ENCODE results near the gene GRXCR2. TPM values are rescaled to one million over a fixed set of nuclear protein-coding genes. Genes with fewer than 3 reads are reported as not detected.

The GRXCR2 gene
- 0.01 TPM for polyA plus RNA-seq (2013, experiment 1 of 2)
- polyA plus RNA-seq (2013, experiment 2 of 2) = not detected

GRCh38 chr5:145872914-145873313 lies at the start of gene GRXCR2:
Gene GRXCR2, minus strand, starts transcription at chr5:145873014. Its CDS starts 46 bp downstream, at chr5:145872968.
- H3K9ac ChIP-seq (ENCODE audit: low read length) = no peak within 1 kb of the TSS
- no peaks in the 10 kb centered on the region for H3K27me3 ChIP-seq (ENCODE audit: insufficient read depth, low read length, poor library complexity)
- H3K4me3 ChIP-seq (ENCODE audit: low read length) = no peak within 1 kb of the TSS
- H3K79me2 ChIP-seq (ENCODE audit: control insufficient read depth, insufficient read depth, low read length) = no peaks in the 10 kb centered on the region
- no peak for DNase-seq
- H3K36me3 ChIP-seq (ENCODE audit: control insufficient read depth, insufficient read depth, low read length) = no peaks in the 10 kb centered on the region
- H3K56ac ChIP-seq (ENCODE audit: low read length) = no peak within 1 kb of the TSS
- no peak within 1 kb of the TSS for H4K8ac ChIP-seq (ENCODE audit: low read depth, low read length)
- no peak within 1 kb of the TSS for H2AK5ac ChIP-seq (ENCODE audit: low read length)
- H3K23ac ChIP-seq (ENCODE audit: low read length) = no peak within 1 kb of the TSS
- H3K79me1 ChIP-seq (ENCODE audit: low read length) = no peaks in the 10 kb centered on the region
- H2BK120ac ChIP-seq (ENCODE audit: low read depth, low read length) = no peak within 1 kb of the TSS
- H3K27ac ChIP-seq (ENCODE audit: low read depth, low read length) = no peak within 1 kb of the TSS
- no peak within 1 kb of the TSS for H2BK5ac ChIP-seq (ENCODE audit: low read length)
- H4K5ac ChIP-seq (ENCODE audit: low read length) = no peak within 1 kb of the TSS
- H2BK15ac ChIP-seq (replicated peaks; ENCODE audit: low read depth) = no peak within 1 kb of the TSS
- H3K4me2 ChIP-seq (ENCODE audit: low read length) = no peak within 1 kb of the TSS
- H3K18ac ChIP-seq (ENCODE audit: low read length) = no peak within 1 kb of the TSS
- no peaks in the 10 kb centered on the region for H3K4me1 ChIP-seq (ENCODE audit: control insufficient read depth, low read depth, low read length)
- no peak within 1 kb of the TSS for H3K4ac ChIP-seq (ENCODE audit: low read depth, low read length)
- WGBS (ENCODE audit: extremely low coverage, insufficient coverage, low lambda C conversion rate) = no CpG with 5 or more reads among the region's 3 CpGs

DNA sequence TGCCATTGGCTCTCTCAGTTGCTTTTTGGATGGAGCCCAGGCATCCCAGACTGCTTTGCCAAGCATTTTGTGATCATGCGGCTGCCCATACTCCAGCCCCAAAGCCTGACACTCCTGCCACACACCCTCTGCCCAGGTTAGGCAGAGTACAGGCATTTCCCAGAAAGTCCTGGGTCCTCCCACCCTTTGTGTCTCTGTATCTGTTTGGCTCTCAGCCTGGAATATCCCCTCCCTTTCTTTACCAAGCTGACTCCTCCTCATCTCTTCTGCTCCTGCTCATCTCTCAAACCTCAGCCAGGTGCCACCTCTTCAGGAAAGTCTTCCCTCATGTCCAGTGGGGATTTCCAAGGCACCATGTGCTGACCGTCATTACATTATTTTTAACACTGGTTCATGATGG lies 49.2 kb upstream of the GRXCR2 start:
- WGBS (ENCODE audit: extremely low coverage, insufficient coverage, low lambda C conversion rate) = no CpG with 5 or more reads among the region's 2 CpGs
- H3K9ac ChIP-seq (ENCODE audit: low read length) = no peak overlapping the region
- DNase-seq = no peak
- H4K5ac ChIP-seq (ENCODE audit: low read length) = no peak overlapping the region
- H4K8ac ChIP-seq (ENCODE audit: low read depth, low read length) = no peak overlapping the region
- peaks cover 3% of the 10 kb centered on the region for H3K4me1 ChIP-seq (ENCODE audit: control insufficient read depth, low read depth, low read length)
- no peak overlapping the region for H3K23ac ChIP-seq (ENCODE audit: low read length)
- H3K18ac ChIP-seq (ENCODE audit: low read length) = no peak overlapping the region
- H3K27me3 ChIP-seq (ENCODE audit: insufficient read depth, low read length, poor library complexity) = no peaks in the 10 kb centered on the region
- no peak overlapping the region for H2BK15ac ChIP-seq (replicated peaks; ENCODE audit: low read depth)
- H3K79me1 ChIP-seq (ENCODE audit: low read length) = no peaks in the 10 kb centered on the region
- H3K4me3 ChIP-seq (ENCODE audit: low read length) = no peak overlapping the region
- no peak overlapping the region for H3K27ac ChIP-seq (ENCODE audit: low read depth, low read length)
- no peaks in the 10 kb centered on the region for H3K79me2 ChIP-seq (ENCODE audit: control insufficient read depth, insufficient read depth, low read length)
- H3K56ac ChIP-seq (ENCODE audit: low read length) = no peak overlapping the region
- H2BK5ac ChIP-seq (ENCODE audit: low read length) = no peak overlapping the region
- no peak overlapping the region for H2BK120ac ChIP-seq (ENCODE audit: low read depth, low read length)
- H3K36me3 ChIP-seq (ENCODE audit: control insufficient read depth, insufficient read depth, low read length) = no peaks in the 10 kb centered on the region
- no peak overlapping the region for H2AK5ac ChIP-seq (ENCODE audit: low read length)
- H3K4me2 ChIP-seq (ENCODE audit: low read length) = no peak overlapping the region
- no peak overlapping the region for H3K4ac ChIP-seq (ENCODE audit: low read depth, low read length)

DNA sequence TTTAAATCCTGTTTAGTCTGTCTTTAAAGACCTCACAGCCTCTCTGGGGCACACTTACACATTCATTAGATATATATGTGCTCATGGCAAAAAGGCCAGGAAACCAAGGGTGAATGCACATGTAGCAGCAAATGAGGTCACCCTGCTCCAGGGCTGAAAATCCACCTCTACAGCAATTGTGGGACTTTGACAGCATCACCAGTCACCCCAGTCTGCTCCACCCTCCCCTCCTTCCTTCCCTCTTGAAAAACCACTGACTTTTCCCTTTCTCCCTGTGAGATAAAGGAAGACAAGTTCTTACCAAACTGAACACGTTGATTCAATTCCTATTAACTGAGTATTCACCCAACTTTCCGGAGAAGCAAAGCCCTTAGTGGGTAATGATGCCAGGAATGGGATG lies 48.4 kb upstream of the GRXCR2 start:
- no peak overlapping the region for H4K8ac ChIP-seq (ENCODE audit: low read depth, low read length)
- no peak overlapping the region for H2BK5ac ChIP-seq (ENCODE audit: low read length)
- no peaks in the 10 kb centered on the region for H3K79me2 ChIP-seq (ENCODE audit: control insufficient read depth, insufficient read depth, low read length)
- H3K4me3 ChIP-seq (ENCODE audit: low read length) = no peak overlapping the region
- no peak for DNase-seq
- H3K9ac ChIP-seq (ENCODE audit: low read length) = no peak overlapping the region
- no peaks in the 10 kb centered on the region for H3K36me3 ChIP-seq (ENCODE audit: control insufficient read depth, insufficient read depth, low read length)
- no CpG with 5 or more reads among the region's 2 CpGs for WGBS (ENCODE audit: extremely low coverage, insufficient coverage, low lambda C conversion rate)
- H3K4me2 ChIP-seq (ENCODE audit: low read length) = no peak overlapping the region
- no peak overlapping the region for H3K27ac ChIP-seq (ENCODE audit: low read depth, low read length)
- no peak overlapping the region for H2BK15ac ChIP-seq (replicated peaks; ENCODE audit: low read depth)
- peaks cover 3% of the 10 kb centered on the region for H3K4me1 ChIP-seq (ENCODE audit: control insufficient read depth, low read depth, low read length)
- H3K27me3 ChIP-seq (ENCODE audit: insufficient read depth, low read length, poor library complexity) = no peaks in the 10 kb centered on the region
- no peak overlapping the region for H3K56ac ChIP-seq (ENCODE audit: low read length)
- H2AK5ac ChIP-seq (ENCODE audit: low read length) = no peak overlapping the region
- no peak overlapping the region for H3K4ac ChIP-seq (ENCODE audit: low read depth, low read length)
- no peak overlapping the region for H4K5ac ChIP-seq (ENCODE audit: low read length)
- H3K23ac ChIP-seq (ENCODE audit: low read length) = no peak overlapping the region
- H3K79me1 ChIP-seq (ENCODE audit: low read length) = no peaks in the 10 kb centered on the region
- no peak overlapping the region for H3K18ac ChIP-seq (ENCODE audit: low read length)
- H2BK120ac ChIP-seq (ENCODE audit: low read depth, low read length) = no peak overlapping the region

GRCh38 chr5:145920542-145921210 lies 47.9 kb upstream of the GRXCR2 start:
- H3K27me3 ChIP-seq (ENCODE audit: insufficient read depth, low read length, poor library complexity) = no peaks in the 10 kb centered on the region
- no peak for DNase-seq
- H2BK120ac ChIP-seq (ENCODE audit: low read depth, low read length) = no peak overlapping the region
- H2BK15ac ChIP-seq (replicated peaks; ENCODE audit: low read depth) = no peak overlapping the region
- H4K5ac ChIP-seq (ENCODE audit: low read length) = no peak overlapping the region
- H3K18ac ChIP-seq (ENCODE audit: low read length) = no peak overlapping the region
- H3K79me2 ChIP-seq (ENCODE audit: control insufficient read depth, insufficient read depth, low read length) = no peaks in the 10 kb centered on the region
- H2AK5ac ChIP-seq (ENCODE audit: low read length) = no peak overlapping the region
- no peak overlapping the region for H3K4me3 ChIP-seq (ENCODE audit: low read length)
- no CpG with 5 or more reads among the region's 1 CpG for WGBS (ENCODE audit: extremely low coverage, insufficient coverage, low lambda C conversion rate)
- no peak overlapping the region for H3K9ac ChIP-seq (ENCODE audit: low read length)
- no peak overlapping the region for H3K27ac ChIP-seq (ENCODE audit: low read depth, low read length)
- H2BK5ac ChIP-seq (ENCODE audit: low read length) = no peak overlapping the region
- H3K36me3 ChIP-seq (ENCODE audit: control insufficient read depth, insufficient read depth, low read length) = no peaks in the 10 kb centered on the region
- H3K4ac ChIP-seq (ENCODE audit: low read depth, low read length) = no peak overlapping the region
- H3K56ac ChIP-seq (ENCODE audit: low read length) = no peak overlapping the region
- no peaks in the 10 kb centered on the region for H3K79me1 ChIP-seq (ENCODE audit: low read length)
- no peak overlapping the region for H3K4me2 ChIP-seq (ENCODE audit: low read length)
- peaks cover 3% of the 10 kb centered on the region for H3K4me1 ChIP-seq (ENCODE audit: control insufficient read depth, low read depth, low read length)
- H4K8ac ChIP-seq (ENCODE audit: low read depth, low read length) = no peak overlapping the region
- no peak overlapping the region for H3K23ac ChIP-seq (ENCODE audit: low read length)

- Histone ChIP-seq H3K4me3 (ENCODE audit: low read length) (no peak overlapping the region), H3K9ac (ENCODE audit: low read length) (no peak overlapping the region), H3K23ac (ENCODE audit: low read length) (no peak overlapping the region), H3K79me1 (ENCODE audit: low read length) (no peaks in the 10 kb centered on the region), H3K27ac (ENCODE audit: low read depth, low read length) (no peak overlapping the region), H4K8ac (ENCODE audit: low read depth, low read length) (no peak overlapping the region), H3K27me3 (ENCODE audit: insufficient read depth, low read length, poor library complexity) (no peaks in the 10 kb centered on the region), H3K4me1 (ENCODE audit: control insufficient read depth, low read depth, low read length) (no peaks in the 10 kb centered on the region), H4K5ac (ENCODE audit: low read length) (no peak overlapping the region), H3K79me2 (ENCODE audit: control insufficient read depth, insufficient read depth, low read length) (no peaks in the 10 kb centered on the region), H3K36me3 (ENCODE audit: control insufficient read depth, insufficient read depth, low read length) (no peaks in the 10 kb centered on the region), H3K4ac (ENCODE audit: low read depth, low read length) (no peak overlapping the region), H3K56ac (ENCODE audit: low read length) (no peak overlapping the region), H2BK5ac (ENCODE audit: low read length) (no peak overlapping the region), H3K18ac (ENCODE audit: low read length) (no peak overlapping the region), H2BK15ac (replicated peaks; ENCODE audit: low read depth) (no peak overlapping the region), H3K4me2 (ENCODE audit: low read length) (no peak overlapping the region), H2BK120ac (ENCODE audit: low read depth, low read length) (no peak overlapping the region), H2AK5ac (ENCODE audit: low read length) (no peak overlapping the region)
- no peak for DNase-seq
- no CpG with 5 or more reads among the region's 6 CpGs for WGBS (ENCODE audit: extremely low coverage, insufficient coverage, low lambda C conversion rate)
These were observed 46.6 kb upstream of the GRXCR2 start for GRCh38 chr5:145919413-145919812.

- Histone ChIP-seq H3K56ac (ENCODE audit: low read length) (no peak overlapping the region), H3K27me3 (ENCODE audit: insufficient read depth, low read length, poor library complexity) (no peaks in the 10 kb centered on the region), H3K79me2 (ENCODE audit: control insufficient read depth, insufficient read depth, low read length) (no peaks in the 10 kb centered on the region), H3K4me2 (ENCODE audit: low read length) (no peak overlapping the region), H4K8ac (ENCODE audit: low read depth, low read length) (no peak overlapping the region), H3K27ac (ENCODE audit: low read depth, low read length) (no peak overlapping the region), H3K79me1 (ENCODE audit: low read length) (no peaks in the 10 kb centered on the region), H3K36me3 (ENCODE audit: control insufficient read depth, insufficient read depth, low read length) (no peaks in the 10 kb centered on the region), H3K18ac (ENCODE audit: low read length) (no peak overlapping the region), H3K4ac (ENCODE audit: low read depth, low read length) (no peak overlapping the region), H3K4me3 (ENCODE audit: low read length) (no peak overlapping the region), H4K5ac (ENCODE audit: low read length) (no peak overlapping the region), H2BK5ac (ENCODE audit: low read length) (no peak overlapping the region), H2BK120ac (ENCODE audit: low read depth, low read length) (no peak overlapping the region), H3K4me1 (ENCODE audit: control insufficient read depth, low read depth, low read length) (no peaks in the 10 kb centered on the region), H3K23ac (ENCODE audit: low read length) (no peak overlapping the region), H2AK5ac (ENCODE audit: low read length) (no peak overlapping the region), H2BK15ac (replicated peaks; ENCODE audit: low read depth) (no peak overlapping the region), H3K9ac (ENCODE audit: low read length) (no peak overlapping the region)
- DNase-seq = no peak
- no CpG with 5 or more reads among the region's 2 CpGs for whole genome bisulfite sequencing (ENCODE audit: extremely low coverage, insufficient coverage, low lambda C conversion rate)
These were observed 45.6 kb upstream of the GRXCR2 start for GRCh38 chr5:145918397-145918796.
